H1 (cell line): ENCODE results near the gene IL22RA2. TPM values are rescaled to one million over a fixed set of nuclear protein-coding genes. Genes with fewer than 3 reads are reported as not detected.

ENCODE experiments used
- CTCF ChIA-PET: fragments of 300-600 bp; sonication (Branson Sonifier 250); formaldehyde crosslinking; loops from one replicate; lab custom pipeline; 2021; ENCODE audit not compliant: partially characterized antibody; lab: Charles Lee
- POLR2A ChIA-PET: fragments of 300-600 bp; sonication (Branson Sonifier 250); formaldehyde crosslinking; loops from one replicate; lab custom pipeline; 2021; ENCODE audit warnings: inconsistent platforms; ENCODE audit not compliant: partially characterized antibody; lab: Charles Lee
- DNase-seq, 2 experiments: peaks; one replicate each; pipeline versions ENCODE4 v3.0.0 to v3.0.0-alpha.2; 2010 to 2022; ENCODE audit warnings: low spot score in 2 of 2, low read depth in 1 of 2, mixed read lengths in 1 of 2
- FAIRE-seq: peaks from 2 replicates; lab custom pipeline; 2011; peaks lifted over from hg19 to GRCh38; lab: Jason Lieb, UNC
- H2AFZ ChIP-seq: 2 replicates; pipeline ENCODE4 v1.8.1; 2012; ENCODE audit warnings: low read length, inconsistent platforms
- H2AK5ac ChIP-seq: 2 replicates; pipeline ENCODE4 v1.6.1; 2013; ENCODE audit warnings: low read depth, low read length
- H2BK120ac ChIP-seq: replicated peaks from 2 replicates; pipeline ENCODE3; 2013; ENCODE audit warnings: low read depth, low read length, inconsistent platforms
- H2BK12ac ChIP-seq: 2 replicates; pipeline ENCODE4 v1.6.1; 2013; ENCODE audit warnings: low read depth, low read length
- H2BK15ac ChIP-seq: 2 replicates; pipeline ENCODE4 v1.6.1; 2013; ENCODE audit warnings: low read length
- H2BK20ac ChIP-seq: 2 replicates; pipeline ENCODE4 v1.6.1; 2013; ENCODE audit warnings: low read length
- H2BK5ac ChIP-seq: 2 replicates; pipeline ENCODE4 v1.6.1; 2013; ENCODE audit warnings: low read depth, low read length
- H3K14ac ChIP-seq: 2 replicates; pipeline ENCODE4 v1.6.1; 2013; ENCODE audit warnings: inconsistent platforms; ENCODE audit not compliant: insufficient read length
- H3K18ac ChIP-seq: 2 replicates; pipeline ENCODE4 v1.6.1; 2013; ENCODE audit warnings: low read length; ENCODE audit errors: extremely low read depth
- H3K23ac ChIP-seq: 2 replicates; pipeline ENCODE4 v1.6.1; 2013; ENCODE audit warnings: inconsistent platforms; ENCODE audit not compliant: insufficient read length
- H3K23me2 ChIP-seq: 2 replicates; pipeline ENCODE4 v1.6.1; 2013; ENCODE audit warnings: low read depth, low read length
- H3K27ac ChIP-seq: 2 replicates; pipeline ENCODE4 v1.6.1; 2011; ENCODE audit warnings: low read depth, low read length, inconsistent platforms
- H3K27me3 ChIP-seq, 4 experiments: replicated peaks in 1 of 4; 1 replicate in 1 of 4; 2 replicates in 3 of 4; pipeline versions ENCODE4 v1.6.1 to v1.8.1; 2011 to 2013; ENCODE audit warnings: low read length in 3 of 4, mild to moderate bottlenecking in 3 of 4, inconsistent platforms in 2 of 4, mixed read lengths in 2 of 4, moderate library complexity in 1 of 4; ENCODE audit not compliant: control insufficient read depth in 3 of 4, insufficient read depth in 3 of 4; ENCODE audit errors: extremely low read depth in 1 of 4
- H3K36me3 ChIP-seq, 4 experiments: 2 replicates each; pipeline versions ENCODE4 v1.6.1 to v1.8.1; 2011 to 2013; ENCODE audit warnings: mild to moderate bottlenecking in 4 of 4, low read length in 3 of 4, moderate library complexity in 2 of 4, control low read depth in 1 of 4, inconsistent platforms in 1 of 4; ENCODE audit not compliant: insufficient read depth in 4 of 4, control insufficient read depth in 2 of 4
- H3K4ac ChIP-seq: replicated peaks from 2 replicates; pipeline ENCODE3; 2013; ENCODE audit warnings: low read length, low read depth, mixed read lengths, inconsistent platforms; ENCODE audit not compliant: insufficient read length
- H3K4me1 ChIP-seq, 4 experiments: replicated peaks in 1 of 4; 1 replicate in 1 of 4; 2 replicates in 3 of 4; pipeline versions ENCODE4 v1.6.1 to v1.8.1; 2011 to 2013; ENCODE audit warnings: low read length in 3 of 4, inconsistent platforms in 2 of 4, mixed read lengths in 1 of 4; ENCODE audit not compliant: insufficient read depth in 4 of 4, control insufficient read depth in 3 of 4
- H3K4me2 ChIP-seq, 2 experiments: 2 replicates each; pipeline versions ENCODE4 v1.6.1 to v1.8.1; 2011 to 2013; ENCODE audit warnings: low read depth in 2 of 2, low read length in 2 of 2, control low read depth in 1 of 2, inconsistent platforms in 1 of 2, mild to moderate bottlenecking in 1 of 2; ENCODE audit not compliant: insufficient read depth in 1 of 2
- H3K4me3 ChIP-seq, 4 experiments: fragments of 200-600, 300-600 bp in 1 of 4; sonication (generic), shearing (Covaris generic), sonication (Bioruptor Twin) in 1 of 4; 2 replicates each; pipeline versions ENCODE4 v1.5.1 to v1.8.1; 2011 to 2016; ENCODE audit warnings: low read length in 4 of 4, low read depth in 3 of 4, control low read depth in 2 of 4, inconsistent platforms in 2 of 4, mild to moderate bottlenecking in 2 of 4, mixed read lengths in 1 of 4, moderate library complexity in 1 of 4; ENCODE audit not compliant: insufficient read depth in 2 of 4; ENCODE audit errors: extremely low read depth in 1 of 4
- H3K56ac ChIP-seq: replicated peaks from 2 replicates; pipeline ENCODE3; 2013; ENCODE audit warnings: low read depth, mild to moderate bottlenecking, mixed read lengths, low read length, inconsistent platforms; ENCODE audit not compliant: insufficient read length
- H3K79me1 ChIP-seq: 2 replicates; pipeline ENCODE4 v1.6.1; 2013; ENCODE audit warnings: low read depth, low read length, control low read depth
- H3K79me2 ChIP-seq, 2 experiments: 2 replicates each; pipeline versions ENCODE4 v1.6.1 to v1.8.1; 2012 to 2013; ENCODE audit warnings: low read length in 2 of 2, mild to moderate bottlenecking in 2 of 2, inconsistent platforms in 1 of 2; ENCODE audit not compliant: insufficient read depth in 2 of 2, control insufficient read depth in 1 of 2
- H3K9ac ChIP-seq, 4 experiments: replicated peaks in 1 of 4; 1 replicate in 1 of 4; 2 replicates in 3 of 4; pipeline versions ENCODE4 v1.6.1 to v1.8.1; 2011 to 2013; ENCODE audit warnings: low read depth in 3 of 4, low read length in 3 of 4, control low read depth in 2 of 4, mild to moderate bottlenecking in 2 of 4, moderate library complexity in 2 of 4, inconsistent platforms in 1 of 4; ENCODE audit errors: extremely low read depth in 1 of 4
- H3K9me3 ChIP-seq, 2 experiments: 2 replicates each; pipeline versions ENCODE4 v1.6.1 to v1.8.1; 2012 to 2013; ENCODE audit warnings: mild to moderate bottlenecking in 2 of 2, moderate library complexity in 2 of 2, control low read depth in 1 of 2, inconsistent platforms in 1 of 2, low read depth in 1 of 2, low read length in 1 of 2, mixed read lengths in 1 of 2; ENCODE audit not compliant: insufficient read depth in 2 of 2
- H4K20me1 ChIP-seq, 2 experiments: replicated peaks in 1 of 2; 2 replicates each; pipeline versions ENCODE3 to v1.8.1; 2011 to 2013; ENCODE audit warnings: inconsistent platforms in 2 of 2, low read length in 2 of 2, mild to moderate bottlenecking in 1 of 2; ENCODE audit not compliant: insufficient read depth in 2 of 2, control insufficient read depth in 1 of 2
- H4K5ac ChIP-seq: 2 replicates; pipeline ENCODE4 v1.6.1; 2013; ENCODE audit warnings: low read length, low read depth, mixed read lengths, inconsistent platforms; ENCODE audit not compliant: insufficient read length
- H4K8ac ChIP-seq: 2 replicates; pipeline ENCODE4 v1.8.0; 2013; ENCODE audit warnings: mild to moderate bottlenecking, moderate library complexity, low read length, inconsistent platforms; ENCODE audit not compliant: insufficient read depth; ENCODE audit errors: extremely low read depth
- H4K91ac ChIP-seq: replicated peaks from 2 replicates; pipeline ENCODE3; 2013; ENCODE audit warnings: low read length, mixed read lengths, inconsistent platforms; ENCODE audit not compliant: insufficient read length
- SAP30 ChIP-seq: fragments of 300-600 bp; sonication (generic); IDR thresholded peaks from 2 replicates; pipeline ENCODE4 v1.7.1; 2012; ENCODE audit warnings: low read length, moderate library complexity, mild to moderate bottlenecking, inconsistent platforms; ENCODE audit not compliant: insufficient read depth, insufficient replicate concordance
- SIRT6 ChIP-seq: IDR thresholded peaks from one replicate; pipeline ENCODE4 v1.7.1; 2012; ENCODE audit warnings: low read length, inconsistent platforms
- polyA plus RNA-seq, 7 experiments: library from polyadenylated mRNA; depleted of rRNA in 3 of 7; stranded (reverse) in 5 of 7; unstranded in 2 of 7; fragments of >200 nt in 5 of 7; fragments of 200-250 nt in 2 of 7; gene quantifications; 1 replicate in 5 of 7; 2 replicates in 1 of 7; 4 replicates in 1 of 7; pipeline versions ENCODE4 v1.2.1 to v1.2.3, GENCODE V29; 2011 to 2013; ENCODE audit warnings: missing spikeins in 2 of 7, mixed read lengths in 2 of 7
- total RNA-seq: library from RNA; stranded (reverse); fragmentation: NEBNext Ultra II Directional; extraction: Animal tissue kit (Norgen Biotek cat#: 25700); gene quantifications from 2 replicates; pipeline ENCODE4 v1.2.1, GENCODE V29; 2021

Gene IL22RA2
- total and polyA plus RNA-seq, 2 of the 8 experiments (the other 6 are each of a cell fraction or from before 2014, with no cell fraction given): not detected

DNA sequence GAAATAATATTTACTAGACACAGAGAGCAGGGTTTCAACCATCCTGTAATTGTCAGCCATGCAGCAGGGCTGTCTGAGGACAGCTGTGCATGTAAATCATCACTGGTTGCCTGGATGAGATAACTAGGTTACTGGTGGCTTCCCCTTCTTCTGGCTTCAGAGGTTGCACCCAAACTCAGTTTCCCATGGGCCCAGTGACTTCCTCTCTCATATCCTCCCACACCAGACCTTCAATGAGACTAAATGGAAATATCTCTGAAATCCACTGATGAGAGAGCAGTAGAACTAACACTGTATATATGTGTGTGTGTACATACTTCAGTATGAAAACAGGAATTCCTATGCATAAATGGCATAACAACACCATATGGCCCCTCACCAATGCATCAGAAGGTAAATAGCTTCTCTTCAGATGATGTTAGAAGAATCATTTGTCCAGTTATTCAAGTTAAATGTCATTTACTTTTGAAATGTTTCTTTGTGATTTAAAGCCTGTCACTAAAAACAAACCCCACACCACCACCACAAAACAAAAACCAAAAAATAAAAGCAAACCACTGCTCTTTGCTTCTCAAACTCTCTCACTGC, 77.7 kb downstream of the IL22RA2 start:
- no peak overlapping the region for H2BK5ac ChIP-seq
- no peak overlapping the region; the same call in none of the 2 replicates for H2AFZ ChIP-seq
- FAIRE-seq: no peak
- no peak for TF ChIP-seq SIRT6
- TF ChIP-seq SAP30: no peak
- H3K18ac ChIP-seq: no peak overlapping the region
- H3K23me2 ChIP-seq: no peaks in the 10 kb centered on the region
- no peak overlapping the region for H4K8ac ChIP-seq
- no peaks in the 10 kb centered on the region for H3K79me2 ChIP-seq
- H3K23ac ChIP-seq: no peak overlapping the region
- H4K91ac ChIP-seq: no peak overlapping the region
- no peak overlapping the region for H3K56ac ChIP-seq
- no peak overlapping the region for H3K4me2 ChIP-seq
- no peak overlapping the region for H3K9ac ChIP-seq
- ChIA-PET CTCF (interaction anchor here (0.6 to 3.3 kb wide), 16 partner anchors 11 to 546 kb away, joined by 3 to 17 read pairs (median 4); no protein-coding TSS in a partner anchor), POLR2A (no interaction called here)
- no peaks in the 10 kb centered on the region for H3K36me3 ChIP-seq
- no peaks in the 10 kb centered on the region for H3K79me1 ChIP-seq
- H4K20me1 ChIP-seq: no peaks in the 10 kb centered on the region
- no peak overlapping the region for H3K4ac ChIP-seq
- no peak overlapping the region for H3K4me3 ChIP-seq
- no peak overlapping the region for H3K14ac ChIP-seq
- no peak for DNase-seq
- H2AK5ac ChIP-seq: no peak overlapping the region
- H2BK12ac ChIP-seq: no peak overlapping the region
- H3K9me3 ChIP-seq: no peaks in the 10 kb centered on the region
- no peak overlapping the region for H2BK20ac ChIP-seq
- peaks cover 0 to 3% (median 0%) of the 10 kb centered on the region in 4 experiments; a peak in 4 of 7 replicates for H3K4me1 ChIP-seq
- no peak overlapping the region for H2BK120ac ChIP-seq
- H3K27ac ChIP-seq: no peak overlapping the region
- no peak overlapping the region for H2BK15ac ChIP-seq
- no peak overlapping the region for H4K5ac ChIP-seq
- no peaks in the 10 kb centered on the region for H3K27me3 ChIP-seq
